ENCODE measurements around the gene WFS1.

WFS1 gene

GRCh38 chr4:6281436-6282313, 12.0 kb downstream of the WFS1 start:
- DNase-seq: no peak

GRCh38 chr4:6282314-6282771, 12.7 kb downstream of the WFS1 start:
- DNase-seq: no peak

- no peak for DNase-seq
Observed at GRCh38 chr4:6283282-6283681, 13.6 kb downstream of the WFS1 start.

GRCh38 chr4:6287017-6287788, 17.6 kb downstream of the WFS1 start:
- no peak for DNase-seq

GRCh38 chr4:6288342-6288741, 18.7 kb downstream of the WFS1 start:
- no peak for DNase-seq

- DNase-seq: no peak
Observed at GRCh38 chr4:6288871-6289270, 19.2 kb downstream of the WFS1 start.

- no peak for DNase-seq
Observed at GRCh38 chr4:6290256-6290655, 20.6 kb downstream of the WFS1 start.

GRCh38 chr4:6290769-6291547, 21.3 kb downstream of the WFS1 start:
- no peak for DNase-seq

- no peak for DNase-seq
Observed at GRCh38 chr4:6291784-6292297, 22.2 kb downstream of the WFS1 start.

GRCh38 chr4:6292376-6293096, 22.9 kb downstream of the WFS1 start:
- no peak for DNase-seq

- DNase-seq: no peak
Observed at GRCh38 chr4:6293097-6293445, 23.4 kb downstream of the WFS1 start.

GRCh38 chr4:6293661-6294060, 24.0 kb downstream of the WFS1 start:
- no peak for DNase-seq

GRCh38 chr4:6294705-6295421, 25.2 kb downstream of the WFS1 start:
- DNase-seq: no peak

- no peak for DNase-seq
Observed at GRCh38 chr4:6295495-6295894, 25.8 kb downstream of the WFS1 start.

GRCh38 chr4:6296026-6296425, 26.4 kb downstream of the WFS1 start:
- no peak for DNase-seq

- DNase-seq: no peak
Observed at GRCh38 chr4:6297266-6297815, 27.7 kb downstream of the WFS1 start.

- no peak for DNase-seq
Observed at GRCh38 chr4:6298035-6298434, 28.4 kb downstream of the WFS1 start.

GRCh38 chr4:6298852-6299251, 29.2 kb downstream of the WFS1 start:
- DNase-seq: no peak

- no peak for DNase-seq
Observed at GRCh38 chr4:6299875-6300274, 30.2 kb downstream of the WFS1 start.

GRCh38 chr4:6300359-6300758, 30.7 kb downstream of the WFS1 start:
- no peak for DNase-seq

- no peak for DNase-seq
Observed at GRCh38 chr4:6301051-6301731, 31.5 kb downstream of the WFS1 start.
